Measurements from ENCODE around the gene TBC1D8. TPM values are rescaled to one million over a fixed set of nuclear protein-coding genes. Genes with fewer than 3 reads are reported as not detected.

Gene TBC1D8
- total RNA-seq, 1 donor from 2014 or later = 19.9 TPM

DNA sequence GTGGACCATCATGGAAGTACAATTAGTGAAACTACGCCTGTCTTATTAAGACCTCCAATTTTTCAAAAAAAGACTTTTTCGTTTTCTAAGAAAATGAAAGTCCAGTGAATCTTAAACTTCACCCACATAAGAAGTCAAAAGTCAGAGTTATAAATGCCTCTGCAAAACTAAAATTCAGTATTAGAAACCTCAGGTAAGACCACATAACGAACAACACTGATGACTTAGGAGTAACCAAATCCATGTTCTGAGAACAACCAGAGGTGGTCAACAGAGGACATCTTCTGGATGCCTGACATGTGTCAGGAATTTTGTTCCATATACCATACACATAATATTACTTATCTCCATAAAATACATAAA, 86.7 kb downstream of the TBC1D8 start:
- TF ChIP-seq, protein P1, sequence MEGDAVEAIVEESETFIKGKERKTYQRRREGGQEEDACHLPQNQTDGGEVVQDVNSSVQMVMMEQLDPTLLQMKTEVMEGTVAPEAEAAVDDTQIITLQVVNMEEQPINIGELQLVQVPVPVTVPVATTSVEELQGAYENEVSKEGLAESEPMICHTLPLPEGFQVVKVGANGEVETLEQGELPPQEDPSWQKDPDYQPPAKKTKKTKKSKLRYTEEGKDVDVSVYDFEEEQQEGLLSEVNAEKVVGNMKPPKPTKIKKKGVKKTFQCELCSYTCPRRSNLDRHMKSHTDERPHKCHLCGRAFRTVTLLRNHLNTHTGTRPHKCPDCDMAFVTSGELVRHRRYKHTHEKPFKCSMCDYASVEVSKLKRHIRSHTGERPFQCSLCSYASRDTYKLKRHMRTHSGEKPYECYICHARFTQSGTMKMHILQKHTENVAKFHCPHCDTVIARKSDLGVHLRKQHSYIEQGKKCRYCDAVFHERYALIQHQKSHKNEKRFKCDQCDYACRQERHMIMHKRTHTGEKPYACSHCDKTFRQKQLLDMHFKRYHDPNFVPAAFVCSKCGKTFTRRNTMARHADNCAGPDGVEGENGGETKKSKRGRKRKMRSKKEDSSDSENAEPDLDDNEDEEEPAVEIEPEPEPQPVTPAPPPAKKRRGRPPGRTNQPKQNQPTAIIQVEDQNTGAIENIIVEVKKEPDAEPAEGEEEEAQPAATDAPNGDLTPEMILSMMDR (IDR thresholded peaks at IDR 0.05) = no peak
- H3K27me3 ChIP-seq = no peaks in the 10 kb centered on the region
- intact Hi-C loops (cut with DNase I) = no loop called here
- no peak overlapping the region for H3K27ac ChIP-seq
- no peaks in the 10 kb centered on the region for H3K36me3 ChIP-seq
- no peak overlapping the region for H3K4me3 ChIP-seq
- H3K4me1 ChIP-seq = peaks cover 20% of the 10 kb centered on the region
- DNase-seq (no peak), ATAC-seq (no peak)
- no peaks in the 10 kb centered on the region for H3K9me3 ChIP-seq

DNA sequence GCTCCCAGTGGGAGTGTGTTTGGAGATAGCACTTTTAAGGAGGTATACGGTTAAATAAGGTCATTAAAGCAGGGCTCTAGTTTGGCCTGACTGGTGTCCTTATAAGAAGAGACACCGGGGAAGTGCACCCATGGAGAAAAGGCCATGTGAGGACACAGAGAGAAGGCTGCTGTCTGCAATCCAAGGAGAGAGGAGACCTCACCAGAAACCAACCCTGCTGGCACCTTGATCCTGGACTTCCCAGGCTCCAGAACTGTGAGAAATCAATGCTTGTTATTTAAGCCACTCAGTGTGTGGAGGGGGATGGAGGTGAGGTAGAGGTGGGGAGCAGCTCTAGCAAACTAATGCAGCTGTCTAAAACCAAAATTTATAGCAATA, 87.1 kb downstream of the TBC1D8 start:
- no peak for DNase-seq
- no peak overlapping the region for H3K27ac ChIP-seq
- intact Hi-C loops (cut with DNase I) = no loop called here
- H3K27me3 ChIP-seq = no peaks in the 10 kb centered on the region
- TF ChIP-seq, protein P1 (IDR thresholded peaks at IDR 0.05) = no peak
- H3K9me3 ChIP-seq = no peaks in the 10 kb centered on the region
- H3K4me1 ChIP-seq = peaks cover 20% of the 10 kb centered on the region
- H3K36me3 ChIP-seq = no peaks in the 10 kb centered on the region
- ATAC-seq = no peak
- no peak overlapping the region for H3K4me3 ChIP-seq

DNA sequence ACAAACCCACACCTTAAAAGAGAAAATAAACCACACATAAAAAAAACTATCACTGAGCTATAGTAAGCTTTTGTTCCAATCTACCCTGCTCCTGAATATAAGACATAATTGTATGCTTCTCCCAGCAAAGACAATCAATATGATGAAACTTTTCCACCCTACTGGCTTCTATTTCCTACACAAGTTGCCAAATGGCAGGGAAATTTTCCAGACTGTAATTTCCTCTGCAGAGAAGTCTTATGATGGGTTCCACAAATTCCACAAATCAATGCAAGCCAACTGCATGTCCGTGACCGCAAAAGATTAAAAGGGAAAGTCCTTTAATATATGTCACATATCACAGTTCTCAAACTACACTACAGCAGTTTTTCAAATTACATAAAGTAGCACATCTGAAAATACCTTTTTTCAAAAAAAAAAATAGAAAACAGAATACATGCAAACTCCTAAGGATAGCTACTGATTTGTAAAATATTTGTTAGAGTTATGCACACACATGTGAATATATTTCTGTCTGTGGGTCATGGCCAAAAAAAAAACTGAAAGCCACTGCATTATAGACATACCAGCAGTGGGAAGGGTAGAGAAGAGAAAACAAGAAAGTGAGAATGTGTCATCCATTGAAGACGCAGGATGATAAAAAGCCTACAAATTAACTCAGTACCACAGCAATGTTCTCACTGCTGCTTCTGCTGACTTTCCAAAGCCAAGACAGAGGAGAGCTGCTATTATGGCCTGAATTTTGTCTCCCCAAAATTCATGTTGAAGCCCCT, 87.6 kb downstream of the TBC1D8 start:
- Histone ChIP-seq H3K4me1 (peaks cover 20% of the 10 kb centered on the region), H3K27ac (no peak overlapping the region), H3K36me3 (no peaks in the 10 kb centered on the region), H3K9me3 (no peaks in the 10 kb centered on the region), H3K4me3 (no peak overlapping the region), H3K27me3 (no peaks in the 10 kb centered on the region)
- no peak for ATAC-seq
- intact Hi-C loops (cut with DNase I) = no loop called here
- TF ChIP-seq, protein P1 (IDR thresholded peaks at IDR 0.05) = no peak
- DNase-seq = no peak

DNA sequence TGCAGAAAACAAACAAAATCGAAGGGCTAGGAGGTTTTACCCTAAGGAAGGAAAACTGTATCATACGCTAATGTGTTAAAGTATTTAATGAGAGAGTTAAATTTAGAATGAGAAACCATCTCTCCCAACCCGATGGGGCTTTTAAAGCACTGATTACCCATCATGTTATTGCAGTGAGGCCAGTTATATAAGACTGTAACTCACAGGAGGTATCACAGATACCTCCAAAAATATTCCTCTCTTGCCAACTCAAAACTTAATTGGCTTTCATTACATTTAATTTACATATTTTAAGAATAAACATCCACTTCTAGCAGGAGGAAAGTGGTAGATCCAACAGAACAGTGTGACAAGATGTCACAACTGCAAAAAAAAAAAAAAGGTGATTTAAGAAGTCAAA, 92.8 kb downstream of the TBC1D8 start:
- no peak for ATAC-seq
- intact Hi-C loops (cut with DNase I) = no loop called here
- no peak for DNase-seq

DNA sequence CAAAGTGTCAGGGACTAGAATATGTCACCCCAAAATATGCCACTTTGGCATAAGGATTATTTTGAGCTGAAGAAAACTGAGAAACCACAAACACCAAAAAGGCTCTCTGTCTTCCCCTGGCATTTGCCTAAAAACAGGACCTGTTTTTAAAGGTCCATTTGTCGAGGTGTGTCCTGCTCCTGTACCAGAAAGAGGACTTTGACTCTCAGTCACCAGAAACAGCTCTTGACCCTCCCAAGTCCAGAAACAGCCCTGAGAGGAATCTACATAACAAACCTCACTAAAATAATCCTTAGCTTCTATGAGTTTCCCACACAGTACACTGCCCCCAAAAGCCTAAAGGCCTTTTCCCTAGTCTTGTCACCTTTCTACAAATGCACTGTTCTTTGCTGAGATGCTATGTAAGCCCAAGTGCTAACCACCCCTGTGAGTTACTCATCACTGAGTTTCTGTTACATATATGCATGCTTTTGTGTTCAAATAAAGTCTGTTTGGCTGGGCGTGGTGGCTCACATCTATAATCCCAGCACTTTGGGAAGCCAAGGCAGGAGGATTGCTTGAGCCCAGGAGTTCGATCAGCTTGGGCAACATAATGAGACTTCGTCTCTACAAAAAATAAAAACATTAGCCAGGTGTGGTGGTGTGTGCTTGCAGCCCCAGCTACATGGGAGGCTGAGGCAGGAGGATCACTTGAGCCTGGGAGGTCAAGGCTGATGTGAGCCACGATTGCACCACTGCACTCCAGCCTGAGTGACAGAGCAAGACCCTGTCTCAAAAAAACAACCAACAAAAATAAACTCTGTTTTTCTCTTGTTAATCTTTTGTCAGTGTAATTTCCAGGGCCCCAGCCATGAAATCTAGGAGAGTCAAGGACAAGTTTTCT, 93.9 kb downstream of the TBC1D8 start:
- no peaks in the 10 kb centered on the region for H3K27me3 ChIP-seq
- TF ChIP-seq, protein P1 (IDR thresholded peaks at IDR 0.05) = no peak
- ATAC-seq (no peak), DNase-seq (no peak)
- intact Hi-C loops (cut with DNase I) = no loop called here
- H3K9me3 ChIP-seq = no peaks in the 10 kb centered on the region
- peaks cover 6% of the 10 kb centered on the region for H3K4me1 ChIP-seq
- H3K27ac ChIP-seq = no peak overlapping the region
- H3K36me3 ChIP-seq = peaks cover 18% of the 10 kb centered on the region
- no peak overlapping the region for H3K4me3 ChIP-seq

More for the DNA sequence above, 92.8 kb downstream of the TBC1D8 start:
- H3K4me3 ChIP-seq = no peak overlapping the region
- TF ChIP-seq, protein P1 (IDR thresholded peaks at IDR 0.05) = no peak
- H3K4me1 ChIP-seq = peaks cover 16% of the 10 kb centered on the region
- H3K27me3 ChIP-seq = no peaks in the 10 kb centered on the region
- no peaks in the 10 kb centered on the region for H3K9me3 ChIP-seq
- H3K36me3 ChIP-seq = peaks cover 12% of the 10 kb centered on the region
- H3K27ac ChIP-seq = no peak overlapping the region
